CD4-positive, alpha-beta T cell treated with Interleukin-2 at 100 ng/mL for 4 hours (primary cell): Measurements from ENCODE around the gene GRAMD1B.

ENCODE experiments used
- DNase-seq: peaks from one replicate; pipeline ENCODE4 v3.0.0-alpha.2; 2020; ENCODE audit warnings: low spot score

Gene GRAMD1B

GRCh38 chr11:123409456-123410217 lies 20.4 kb upstream of the GRAMD1B start:
- DNase-seq, result no peak

GRCh38 chr11:123410218-123410549 lies 19.9 kb upstream of the GRAMD1B start:
- no peak for DNase-seq

- DNase-seq, result no peak
Measured at GRCh38 chr11:123413636-123414035, 16.4 kb upstream of the GRAMD1B start.

GRCh38 chr11:123416566-123416965 lies 13.5 kb upstream of the GRAMD1B start:
- DNase-seq, result no peak

- no peak for DNase-seq
Measured at GRCh38 chr11:123418351-123419114, 11.5 kb upstream of the GRAMD1B start.

- no peak for DNase-seq
Measured at GRCh38 chr11:123419731-123420452, 10.2 kb upstream of the GRAMD1B start.

GRCh38 chr11:123421589-123421988 lies 8.5 kb upstream of the GRAMD1B start:
- no peak for DNase-seq

GRCh38 chr11:123425367-123425766 lies 4.7 kb upstream of the GRAMD1B start:
- DNase-seq, result no peak

GRCh38 chr11:123426789-123427188 lies 3.3 kb upstream of the GRAMD1B start:
- no peak for DNase-seq

GRCh38 chr11:123427405-123427804 lies 2.7 kb upstream of the GRAMD1B start:
- DNase-seq, result no peak

GRCh38 chr11:123428116-123428715 lies 1.9 kb upstream of the GRAMD1B start:
- DNase-seq, result no peak

- DNase-seq, result no peak
Measured at GRCh38 chr11:123429336-123429735, 733 bp upstream of the GRAMD1B start.

GRCh38 chr11:123430721-123431497 lies 840 bp downstream of the GRAMD1B start:
- DNase-seq, result peak; percentile 51

- peak; percentile 15 for DNase-seq
Measured at GRCh38 chr11:123431619-123432018, 1.6 kb downstream of the GRAMD1B start.

GRCh38 chr11:123434262-123434661 lies 4.2 kb downstream of the GRAMD1B start:
- peak; percentile 47 for DNase-seq

GRCh38 chr11:123434911-123435310 lies 4.8 kb downstream of the GRAMD1B start:
- DNase-seq, result no peak

GRCh38 chr11:123437236-123437979 lies 7.3 kb downstream of the GRAMD1B start:
- no peak for DNase-seq

- no peak for DNase-seq
Measured at GRCh38 chr11:123438131-123438627, 8.1 kb downstream of the GRAMD1B start.

GRCh38 chr11:123439616-123440015 lies 9.5 kb downstream of the GRAMD1B start:
- DNase-seq, result no peak

GRCh38 chr11:123441161-123441560 lies 11.1 kb downstream of the GRAMD1B start:
- DNase-seq, result no peak
